HG03280 (cell line): ENCODE data around the gene DNER.
A peak's percentile ranks its signal among the peaks of the same experiment; 100 is the strongest.
"Not testable (repeated sequence)": the region's sequence is repeated elsewhere in the genome, so short reads cannot be mapped to it uniquely, and the experiment has no call there.

Experiments
- ATAC-seq: cut with Tn5 transposase; IDR thresholded peaks from one replicate; pipeline ENCODE4 v1.9.1; 2021; ENCODE audit warnings: mild to moderate bottlenecking, moderate library complexity; ENCODE audit not compliant: unreplicated experiment

DNER gene

GRCh38 chr2:229718057-229718456 is 3.7 kb upstream of the DNER start:
- ATAC-seq = no peak

- no peak for ATAC-seq
Observed at GRCh38 chr2:229715895-229716507, 1.6 kb upstream of the DNER start.

DNA sequence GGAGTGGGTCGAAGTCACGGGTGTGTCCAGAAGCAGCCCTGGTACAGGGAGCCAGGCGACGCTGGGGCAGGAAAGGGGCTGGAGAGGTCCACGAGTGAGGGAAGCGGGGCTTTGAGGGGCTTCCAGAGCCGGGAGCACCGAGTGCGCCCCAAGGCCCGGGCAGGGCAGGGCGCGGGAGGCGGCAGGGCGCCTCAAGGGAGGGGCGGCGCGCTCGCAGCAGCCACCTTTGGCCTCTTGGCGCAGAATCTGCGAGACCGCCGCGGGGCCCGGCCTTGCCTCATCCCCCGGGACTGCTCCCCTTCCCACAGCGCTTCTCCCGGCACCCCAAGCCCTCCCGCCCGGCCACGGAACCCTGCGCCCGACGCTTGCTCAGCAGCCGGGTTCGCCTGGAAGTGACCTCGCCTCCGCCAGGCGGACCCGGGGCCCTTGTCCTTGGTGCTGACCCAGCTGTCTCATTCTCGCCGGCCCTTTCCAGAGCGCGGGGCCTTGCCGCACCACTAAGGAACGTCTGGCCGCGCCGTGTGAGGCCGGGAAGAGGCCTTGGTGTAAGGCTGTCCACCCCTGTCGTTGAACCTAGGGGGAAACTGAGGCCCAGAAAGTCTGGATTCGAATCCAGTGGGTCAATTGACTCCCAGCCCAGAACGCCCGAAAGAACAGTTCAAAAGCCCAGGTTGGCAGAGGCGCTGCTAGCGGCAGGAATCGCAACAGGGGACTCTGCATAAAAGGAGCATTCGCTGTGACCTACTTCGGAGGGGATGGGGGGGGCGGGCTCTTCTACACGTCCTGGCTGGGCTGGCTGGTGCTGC is 584 bp upstream of the DNER start:
- ATAC-seq = peak; percentile 30

GRCh38 chr2:229713371-229714079 is 830 bp downstream of the DNER start:
- no peak for ATAC-seq

- no peak for ATAC-seq
Observed at GRCh38 chr2:229712136-229712535, 2.2 kb downstream of the DNER start.

DNA sequence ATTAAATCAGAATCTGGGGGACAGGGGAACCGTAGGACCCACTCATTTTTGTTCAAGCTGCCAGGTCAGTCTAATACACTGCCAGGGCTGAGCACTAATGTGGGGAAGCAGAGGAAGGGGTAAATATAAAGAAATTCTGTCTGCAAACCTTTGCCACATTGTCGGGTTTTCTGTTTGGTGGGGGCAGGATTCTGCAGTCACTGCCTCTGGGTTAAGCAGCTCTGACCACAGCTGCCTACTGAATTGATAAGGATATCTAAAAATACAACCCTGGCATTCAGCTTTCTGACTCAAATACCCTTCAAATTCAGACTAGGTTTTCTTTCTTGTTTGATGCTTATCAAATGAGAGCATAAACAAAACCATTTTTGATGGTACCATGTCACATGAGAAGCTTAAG is 6.0 kb downstream of the DNER start:
- no peak for ATAC-seq

DNA sequence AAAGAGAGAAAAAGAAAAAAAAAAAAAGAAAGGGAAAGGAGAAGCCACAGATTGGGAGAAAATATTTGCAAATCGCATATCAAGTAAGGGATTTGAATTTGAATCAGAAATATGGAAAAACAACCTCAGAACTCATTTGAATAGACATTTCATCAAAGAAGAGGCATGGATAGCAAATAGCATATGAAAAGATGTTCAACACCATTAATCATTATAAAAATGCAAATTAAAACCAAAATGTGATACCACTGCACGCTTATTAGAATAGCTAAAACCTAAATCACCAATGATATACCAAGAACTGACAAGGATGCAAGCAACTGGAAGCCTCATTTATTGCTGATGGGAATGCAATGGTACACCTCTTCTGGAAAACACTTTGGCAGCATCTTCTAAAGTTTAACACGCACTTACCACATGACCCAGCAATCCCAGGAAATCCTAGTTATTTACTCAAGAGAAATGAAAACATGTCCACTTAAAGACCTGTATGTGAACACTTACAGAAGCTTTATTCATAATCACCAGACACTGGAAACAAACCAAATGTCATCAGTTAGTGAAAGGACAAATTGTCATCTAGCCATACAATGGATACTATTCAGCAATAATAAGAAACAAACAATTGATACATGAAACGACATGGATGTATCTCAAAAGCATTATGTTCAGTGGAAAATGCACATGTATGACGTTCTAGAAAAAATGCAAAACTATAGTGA is 10.3 kb downstream of the DNER start:
- no peak for ATAC-seq

- ATAC-seq = no peak
Observed at GRCh38 chr2:229701716-229702115, 12.6 kb downstream of the DNER start.

GRCh38 chr2:229701062-229701461 is 13.3 kb downstream of the DNER start:
- ATAC-seq = no peak

DNA sequence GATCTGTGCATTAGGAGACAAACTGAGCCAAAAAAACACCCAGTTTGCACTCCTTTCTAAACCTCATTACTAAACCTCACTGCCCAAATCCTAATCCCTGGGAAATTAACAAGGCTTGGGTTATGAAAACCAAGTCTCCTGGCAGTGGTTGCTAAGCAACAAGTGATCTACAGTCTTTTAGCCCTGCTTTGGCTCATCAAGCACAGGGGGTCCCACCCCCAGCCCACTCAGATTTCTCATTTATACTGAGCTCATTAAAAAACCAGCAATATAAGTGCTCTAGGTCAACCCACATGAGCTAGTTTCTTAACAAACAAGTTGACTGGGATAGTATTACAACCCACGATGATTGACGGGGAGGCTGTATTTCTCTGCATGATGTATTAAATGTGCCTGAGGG is 18.4 kb downstream of the DNER start:
- no peak for ATAC-seq

- ATAC-seq = not testable (repeated sequence)
Observed at GRCh38 chr2:229693845-229694244, 20.5 kb downstream of the DNER start.

DNA sequence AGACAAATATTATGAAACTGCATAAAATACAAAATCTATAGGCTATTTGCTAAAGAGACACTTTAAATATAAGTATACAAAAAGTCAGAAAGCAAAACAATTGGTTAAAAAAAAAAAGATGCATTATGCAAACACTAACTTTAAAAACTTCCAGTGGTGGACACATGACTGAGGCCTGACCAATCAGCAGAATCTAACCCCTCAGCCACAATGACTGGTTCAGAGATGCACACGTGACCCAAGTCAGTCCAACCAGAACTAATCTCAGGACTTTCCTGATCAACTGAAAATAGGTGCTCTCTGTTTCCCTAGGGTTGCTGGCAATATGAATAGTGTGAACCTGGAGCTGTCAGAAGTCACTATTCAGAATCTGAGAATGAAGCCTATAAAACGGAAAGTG is 22.7 kb downstream of the DNER start:
- ATAC-seq = no peak

- ATAC-seq = no peak
Observed at GRCh38 chr2:229689307-229689839, 25.0 kb downstream of the DNER start.

GRCh38 chr2:229688141-229688540 is 26.2 kb downstream of the DNER start:
- no peak for ATAC-seq

GRCh38 chr2:229686122-229686919 is 28.0 kb downstream of the DNER start:
- ATAC-seq = no peak

DNA sequence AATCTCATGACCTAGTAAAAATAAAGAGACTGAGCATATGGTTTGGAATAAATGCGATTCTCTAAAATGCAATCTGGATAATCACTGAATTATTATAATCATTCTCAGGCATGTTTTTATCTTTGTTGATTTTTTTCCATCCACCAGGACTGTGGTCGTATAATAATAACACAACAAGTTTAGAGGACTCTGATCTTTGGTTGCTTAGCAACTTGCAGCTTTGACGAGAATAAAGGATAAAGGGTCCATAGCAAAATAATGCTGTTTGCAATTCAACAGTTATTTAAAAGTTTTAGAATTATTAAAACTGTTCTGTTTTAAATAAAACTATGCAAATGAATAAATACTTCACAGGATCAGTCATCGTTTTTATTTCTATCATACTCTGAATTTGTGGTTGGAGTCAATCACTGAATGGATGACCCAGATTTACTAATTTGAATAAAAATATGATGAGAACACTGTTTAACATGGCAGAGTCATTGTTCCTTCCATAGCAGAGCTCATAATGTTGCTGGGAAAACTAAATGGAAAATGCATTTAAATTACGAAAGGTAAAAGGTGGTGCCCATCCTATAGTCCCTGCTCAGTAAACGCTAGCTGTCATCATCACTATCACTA is 29.3 kb downstream of the DNER start:
- ATAC-seq = no peak

- ATAC-seq = no peak
Observed at GRCh38 chr2:229679393-229680125, 34.8 kb downstream of the DNER start.

GRCh38 chr2:229675569-229675968 is 38.8 kb downstream of the DNER start:
- ATAC-seq = no peak
